ENCODE measurements around the gene HMGN3.

HMGN3 gene

DNA sequence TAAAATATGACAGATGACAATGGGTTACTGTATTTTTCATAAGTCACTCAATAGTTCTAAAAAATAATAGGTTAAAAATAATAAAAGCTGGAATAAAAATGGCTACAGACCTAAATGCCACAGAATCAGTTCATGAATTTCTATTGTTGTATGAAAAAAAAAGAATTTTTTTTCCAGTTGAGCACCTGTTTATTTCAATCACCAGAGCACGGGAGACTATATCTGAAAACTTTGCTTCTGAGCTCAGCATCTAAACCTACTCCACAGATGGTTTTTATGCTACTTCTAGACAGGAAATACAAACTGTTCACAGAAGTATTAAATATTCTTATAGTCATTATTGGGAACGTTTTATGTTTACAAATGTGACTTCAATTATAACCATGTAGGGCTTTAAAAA, 50.4 kb downstream of the HMGN3 start:
- no peak for DNase-seq

DNA sequence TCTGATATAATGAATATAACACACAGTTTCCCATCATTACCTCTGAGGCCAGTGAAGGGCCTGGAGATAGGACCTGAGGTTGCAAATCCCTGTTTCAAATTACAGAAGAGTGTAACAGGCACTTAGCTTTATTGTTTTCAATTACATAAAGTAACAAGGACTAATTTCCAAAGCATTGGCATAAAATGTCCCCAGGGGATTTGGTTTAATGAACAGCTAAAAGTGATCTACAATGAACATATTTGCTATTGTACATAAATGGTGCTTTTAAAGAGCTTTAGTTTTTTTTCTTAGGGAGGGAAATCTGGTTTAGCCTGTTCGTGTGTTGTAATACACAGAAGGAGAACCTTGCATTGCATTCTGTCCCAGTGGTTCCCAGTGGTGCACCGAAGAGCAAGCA, 54.4 kb downstream of the HMGN3 start:
- DNase-seq, result no peak

DNA sequence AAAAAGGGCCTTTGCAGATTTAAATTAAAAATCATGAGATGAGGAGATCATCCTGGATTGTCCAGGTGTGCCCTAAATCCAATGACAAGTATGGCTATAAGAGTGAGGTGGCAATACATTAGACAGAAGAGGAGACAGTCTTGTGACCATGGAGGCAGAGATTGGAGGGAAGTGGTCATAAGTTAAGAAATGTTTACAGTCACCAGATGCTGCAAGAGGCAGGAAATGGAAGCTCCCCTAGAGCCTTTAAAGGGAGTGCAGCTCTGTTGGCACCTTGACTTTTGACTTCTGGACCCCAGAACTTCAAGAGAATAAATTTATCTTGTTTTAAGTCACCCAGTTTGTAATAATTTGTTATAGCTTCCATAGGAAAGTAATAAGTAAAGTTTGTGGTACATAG, 61.1 kb downstream of the HMGN3 start:
- DNase-seq, result no peak

DNA sequence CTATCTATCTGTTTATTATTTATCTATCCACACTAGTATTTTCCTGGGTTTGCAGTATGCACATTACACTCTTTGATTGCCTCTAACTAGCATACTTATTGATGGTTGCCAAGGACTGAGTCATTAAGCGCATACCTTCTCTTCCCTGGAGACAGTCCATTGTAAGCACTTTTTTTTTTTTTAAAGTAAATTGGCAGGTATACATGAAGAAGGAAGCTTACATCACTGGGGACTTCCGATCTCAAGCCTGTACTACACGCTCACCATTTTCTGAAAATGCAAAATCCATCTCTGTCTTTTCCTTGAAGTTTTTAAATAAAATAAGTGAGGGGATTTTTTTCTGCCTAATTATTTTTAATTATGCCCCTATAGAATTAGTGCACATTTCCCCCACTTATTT, 63.5 kb downstream of the HMGN3 start:
- no peak for DNase-seq

DNA sequence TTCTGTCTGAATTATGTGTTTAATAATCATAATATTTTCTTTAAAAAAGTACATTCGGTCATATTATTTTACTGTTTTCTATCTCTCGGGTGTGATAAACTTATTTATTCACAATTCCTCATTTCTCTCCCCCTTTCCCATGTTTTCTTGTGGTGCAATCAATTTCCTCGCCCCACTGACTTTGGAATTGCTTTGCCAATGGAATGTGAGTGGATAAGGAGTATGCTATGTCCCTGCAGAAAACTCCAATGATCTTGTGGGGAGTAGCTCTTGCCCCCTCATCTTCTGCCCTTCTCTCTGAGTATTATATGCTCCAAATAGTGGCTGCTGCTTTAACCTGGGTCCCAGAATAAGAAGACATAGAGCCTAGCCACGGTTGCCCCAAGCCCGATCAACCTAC, 64.1 kb downstream of the HMGN3 start:
- DNase-seq, result no peak

DNA sequence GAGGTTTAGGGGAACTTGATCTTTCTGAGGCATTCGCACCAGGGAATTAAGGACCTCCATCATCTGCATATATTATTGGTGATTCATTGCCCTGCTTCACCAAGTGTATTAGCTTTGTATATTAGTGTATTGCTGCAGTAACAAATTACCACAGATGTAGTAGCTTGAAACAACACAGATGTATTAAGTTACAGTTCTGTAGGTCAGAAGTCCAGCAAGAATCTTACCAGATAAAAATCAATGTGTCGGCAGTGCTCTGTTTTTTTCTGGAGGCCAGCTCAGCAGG, 65.8 kb downstream of the HMGN3 start:
- no peak for DNase-seq

DNA sequence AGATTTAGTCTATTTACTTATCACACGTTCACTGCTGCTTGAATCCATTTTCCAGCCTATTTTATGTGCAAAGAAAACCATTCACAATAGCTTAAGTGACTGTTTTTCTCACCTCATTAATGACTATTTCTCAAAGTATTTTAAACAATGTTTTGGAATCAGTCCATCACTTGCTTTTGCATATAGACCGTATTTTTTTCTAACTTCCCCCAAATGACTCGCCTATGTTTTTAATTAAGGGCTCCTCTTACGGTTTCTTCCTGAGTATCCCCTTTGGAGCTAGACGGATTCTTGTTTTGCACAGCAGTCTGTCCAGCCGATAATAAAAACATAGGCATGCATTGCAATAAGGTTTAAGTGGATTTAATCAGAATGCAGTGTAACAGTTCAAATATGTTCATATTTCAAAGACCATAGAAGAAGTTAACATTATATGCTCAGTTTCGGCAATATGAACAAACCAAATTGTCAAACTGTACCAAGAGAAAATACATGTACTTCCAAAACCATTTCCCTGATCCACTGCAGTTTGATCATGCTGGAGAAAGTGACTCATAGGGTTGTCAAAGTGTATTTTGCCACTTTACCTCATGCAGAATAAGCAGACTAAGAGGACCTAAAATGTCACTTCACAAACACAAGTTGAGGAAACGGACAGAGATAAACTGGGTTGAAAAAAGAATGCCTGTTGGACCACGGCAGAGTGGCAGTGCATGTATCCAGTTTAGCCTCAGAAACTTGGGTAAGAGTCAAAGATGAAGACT, 66.4 kb downstream of the HMGN3 start:
- DNase-seq, result no peak

DNA sequence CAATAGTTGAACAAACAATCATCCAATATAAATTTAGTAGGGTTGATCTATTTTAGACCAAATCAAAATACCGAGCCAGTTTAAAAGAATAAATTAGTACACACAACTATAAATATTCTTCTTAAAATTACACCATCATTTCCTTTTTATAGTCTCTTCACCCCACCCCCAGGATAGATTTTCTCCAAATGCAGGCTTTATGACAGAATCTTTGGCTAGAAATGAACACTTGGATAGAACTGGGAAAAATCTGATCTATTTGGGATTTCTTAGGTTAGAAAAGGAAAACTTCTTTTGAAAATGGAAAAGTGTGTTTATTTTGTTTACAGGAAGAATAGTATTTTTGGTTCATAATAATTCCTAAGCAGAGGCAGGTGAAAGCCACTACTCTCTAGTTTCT, 74.6 kb downstream of the HMGN3 start:
- DNase-seq, result no peak

DNA sequence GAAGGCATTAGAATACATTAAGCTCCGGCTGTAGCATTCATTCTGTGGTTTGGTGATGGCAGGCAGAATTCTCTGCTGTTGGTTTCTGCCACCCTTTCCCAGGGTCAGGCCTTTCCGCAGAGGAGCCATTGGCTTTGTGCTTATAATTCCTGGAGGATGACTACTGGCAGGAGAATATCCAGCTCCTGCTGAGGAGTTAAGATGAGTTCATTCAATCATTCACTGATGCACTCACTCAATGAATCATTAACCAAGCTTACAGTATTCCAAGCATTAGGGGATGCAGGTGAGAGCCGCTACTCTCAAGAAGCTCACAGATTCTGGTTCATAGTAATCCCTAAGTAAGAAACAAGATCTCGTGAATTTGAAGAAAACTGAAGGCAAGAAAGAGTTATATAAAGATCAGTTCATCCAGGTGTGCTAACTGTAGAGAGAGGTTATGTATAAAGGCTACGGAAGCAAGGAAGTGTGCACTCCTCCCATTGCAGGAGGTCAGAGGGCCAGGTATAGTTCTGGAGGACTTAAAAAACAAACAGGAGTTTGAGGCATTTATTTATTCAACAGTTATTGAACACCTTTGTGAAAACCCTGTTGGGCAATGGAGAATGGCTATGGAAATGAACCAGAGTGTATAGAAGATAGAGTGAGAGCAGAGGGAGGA, 75.5 kb downstream of the HMGN3 start:
- DNase-seq, result no peak

DNA sequence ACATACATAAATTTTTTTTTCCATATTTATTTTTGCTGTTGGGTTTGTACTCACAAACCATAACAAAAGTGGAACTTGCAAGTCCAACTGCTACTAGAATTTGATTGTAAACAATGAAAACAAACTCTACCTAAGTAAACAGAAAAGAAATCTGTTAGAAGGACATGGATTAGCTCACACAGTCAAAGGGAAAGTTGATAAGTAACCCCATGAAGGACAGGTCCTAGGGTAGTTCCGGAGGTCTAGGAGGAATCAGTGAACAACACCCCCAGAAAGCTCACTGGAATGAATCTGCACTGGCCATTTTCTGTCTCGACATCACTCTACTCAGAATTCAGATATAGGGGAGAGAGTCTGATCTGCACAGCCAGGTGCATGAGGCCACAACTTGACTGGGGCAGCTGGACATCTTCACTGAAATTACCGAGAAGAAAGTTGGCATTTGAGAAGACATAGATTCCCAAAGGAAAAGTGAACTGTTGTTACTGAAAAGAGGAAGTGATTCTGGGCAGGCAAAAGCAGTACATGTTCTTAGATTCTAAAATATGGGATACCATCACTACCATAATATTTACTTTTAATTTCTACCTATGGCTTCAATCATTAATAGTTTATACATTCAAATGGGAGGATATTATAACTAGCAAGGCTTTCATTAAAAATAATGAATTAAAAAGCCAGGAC, 76.4 kb downstream of the HMGN3 start:
- DNase-seq, result no peak

DNA sequence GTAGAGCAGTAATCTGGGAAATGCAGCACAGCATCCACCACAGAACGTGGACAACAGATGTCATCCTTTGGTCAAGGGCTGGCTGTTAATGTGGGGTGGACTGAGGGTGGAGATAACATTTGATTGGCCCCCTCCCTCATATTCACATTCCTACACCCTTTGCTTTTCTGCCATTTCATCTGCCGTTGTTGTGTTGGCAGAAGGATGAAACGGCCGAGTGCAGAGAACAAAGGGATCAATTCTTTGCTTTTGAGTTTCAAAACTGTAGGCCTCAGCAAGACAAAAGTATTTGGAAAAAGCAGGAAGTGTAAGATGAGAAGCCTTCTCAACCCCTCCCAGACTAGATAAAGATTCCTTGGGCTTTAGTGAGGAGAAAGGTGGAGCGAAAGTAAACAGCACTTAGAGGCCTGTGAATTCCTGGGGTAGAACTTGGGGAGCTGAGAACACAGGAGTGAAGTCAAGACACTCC, 82.2 kb downstream of the HMGN3 start:
- no peak for DNase-seq
